ENCODE results near the gene GTF2A2.

The GTF2A2 gene

DNA sequence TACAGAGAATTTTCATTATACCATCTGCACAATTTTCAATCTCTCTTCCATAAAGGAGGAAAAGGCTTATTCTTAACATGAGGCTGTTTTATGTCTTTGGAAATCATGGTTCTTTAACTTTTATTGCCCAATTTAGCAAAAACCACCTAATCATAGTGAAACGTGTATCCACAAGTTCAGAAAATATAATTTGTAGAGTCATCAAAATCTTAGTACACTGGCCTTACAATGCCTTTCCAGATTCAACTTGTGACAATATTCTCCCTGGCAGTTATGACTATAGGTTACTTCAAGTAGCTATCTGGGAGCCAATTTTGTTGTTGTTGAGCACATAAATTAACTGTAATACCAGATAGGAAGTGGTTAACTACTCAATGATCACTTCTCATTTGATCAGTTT, 20.9 kb upstream of the GTF2A2 start:
- TF ChIP-seq, protein P1, sequence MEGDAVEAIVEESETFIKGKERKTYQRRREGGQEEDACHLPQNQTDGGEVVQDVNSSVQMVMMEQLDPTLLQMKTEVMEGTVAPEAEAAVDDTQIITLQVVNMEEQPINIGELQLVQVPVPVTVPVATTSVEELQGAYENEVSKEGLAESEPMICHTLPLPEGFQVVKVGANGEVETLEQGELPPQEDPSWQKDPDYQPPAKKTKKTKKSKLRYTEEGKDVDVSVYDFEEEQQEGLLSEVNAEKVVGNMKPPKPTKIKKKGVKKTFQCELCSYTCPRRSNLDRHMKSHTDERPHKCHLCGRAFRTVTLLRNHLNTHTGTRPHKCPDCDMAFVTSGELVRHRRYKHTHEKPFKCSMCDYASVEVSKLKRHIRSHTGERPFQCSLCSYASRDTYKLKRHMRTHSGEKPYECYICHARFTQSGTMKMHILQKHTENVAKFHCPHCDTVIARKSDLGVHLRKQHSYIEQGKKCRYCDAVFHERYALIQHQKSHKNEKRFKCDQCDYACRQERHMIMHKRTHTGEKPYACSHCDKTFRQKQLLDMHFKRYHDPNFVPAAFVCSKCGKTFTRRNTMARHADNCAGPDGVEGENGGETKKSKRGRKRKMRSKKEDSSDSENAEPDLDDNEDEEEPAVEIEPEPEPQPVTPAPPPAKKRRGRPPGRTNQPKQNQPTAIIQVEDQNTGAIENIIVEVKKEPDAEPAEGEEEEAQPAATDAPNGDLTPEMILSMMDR (IDR thresholded peaks at IDR 0.05; ENCODE audit: control extremely low read depth, extremely low read depth, low read depth, missing control alignments): no peak
- CTCF ChIA-PET: interaction anchor here (1.2 kb wide), 1 partner anchor 146 kb away, joined by 3 read pairs; no protein-coding TSS in a partner anchor
- DNase-seq (ENCODE audit: extremely low spot score): no peak
- POLR2A ChIA-PET: no interaction called here

DNA sequence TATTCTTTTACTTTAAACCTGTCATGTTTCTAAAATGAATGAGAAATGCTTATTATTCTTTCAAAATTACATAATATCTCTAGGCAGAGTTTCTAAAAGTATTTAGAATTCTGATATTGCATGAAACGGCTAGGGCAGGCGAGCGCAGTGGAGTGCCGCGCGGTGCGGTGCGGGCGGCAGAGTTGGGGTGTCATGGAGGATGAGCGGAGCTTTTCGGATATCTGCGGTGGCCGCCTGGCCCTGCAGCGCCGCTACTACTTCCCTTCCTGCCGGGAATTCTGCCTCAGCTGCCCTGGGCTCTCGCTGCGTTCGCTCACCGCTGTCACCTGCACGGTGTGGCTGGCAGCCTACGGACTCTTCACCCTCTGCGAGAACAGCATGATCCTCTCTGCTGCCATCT, 19.2 kb upstream of the GTF2A2 start:
- CTCF ChIA-PET: no interaction called here
- TF ChIP-seq, protein P1 (IDR thresholded peaks at IDR 0.05; ENCODE audit: control extremely low read depth, extremely low read depth, low read depth, missing control alignments): no peak
- DNase-seq (ENCODE audit: extremely low spot score): no peak
- POLR2A ChIA-PET: interaction anchor here (1.1 kb wide), 1 partner anchor 12 kb away, joined by 3 read pairs; the partner anchor contains the start of gene BNIP2

DNA sequence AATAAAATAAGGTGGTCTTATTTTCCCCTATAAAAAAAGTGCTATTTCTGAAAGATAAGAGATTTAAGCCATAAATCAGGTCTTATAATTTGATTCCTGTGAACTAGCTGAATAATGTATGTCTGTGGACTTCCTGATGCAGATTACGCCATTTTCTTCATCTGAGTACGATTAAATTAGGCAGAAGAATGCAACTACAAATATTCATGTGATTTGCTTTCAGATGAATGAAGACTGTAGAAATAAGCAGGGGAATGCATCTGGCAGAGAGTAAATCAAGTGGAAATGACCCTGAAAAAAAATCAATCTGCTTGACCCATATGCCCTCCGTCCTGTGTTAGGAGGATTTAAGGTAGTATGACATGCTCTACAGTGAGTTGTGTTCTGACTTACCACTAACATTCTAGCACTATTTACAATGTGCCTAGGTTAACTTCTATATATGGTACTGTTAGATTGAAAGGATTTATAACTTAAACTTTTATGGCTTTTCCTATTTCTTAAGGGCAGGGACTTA, 17.1 kb upstream of the GTF2A2 start:
- TF ChIP-seq, protein P1 (IDR thresholded peaks at IDR 0.05; ENCODE audit: control extremely low read depth, extremely low read depth, low read depth, missing control alignments): no peak
- POLR2A ChIA-PET: no interaction called here

DNA sequence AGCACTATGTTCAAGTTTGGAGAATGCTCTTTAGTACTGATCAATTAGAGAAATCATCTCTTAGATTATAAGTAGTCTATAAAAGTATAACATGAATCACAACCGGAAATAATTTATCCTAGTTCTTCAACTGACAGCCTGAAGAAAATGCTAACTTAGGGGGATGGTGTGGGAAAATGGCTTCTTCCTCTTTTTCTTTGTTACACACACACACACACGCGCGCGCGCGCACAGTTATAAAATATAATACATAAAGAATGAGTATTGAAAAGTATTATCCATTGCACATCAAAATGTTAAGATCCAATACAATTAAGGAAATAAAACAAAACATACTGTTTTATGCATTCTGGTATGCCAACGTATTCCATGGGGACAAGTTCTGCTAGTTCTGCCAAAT, 11.2 kb upstream of the GTF2A2 start:
- TF ChIP-seq, protein P1 (IDR thresholded peaks at IDR 0.05; ENCODE audit: control extremely low read depth, extremely low read depth, low read depth, missing control alignments): no peak
- no peak for DNase-seq (ENCODE audit: extremely low spot score)
- CTCF ChIA-PET: interaction anchor here (1.2 to 1.5 kb wide), 2 partner anchors 13 to 17 kb away, joined by 4 read pairs; no protein-coding TSS in a partner anchor
- POLR2A ChIA-PET: no interaction called here

More for the DNA sequence above, 17.1 kb upstream of the GTF2A2 start:
- CTCF ChIA-PET: interaction anchor here (1.4 kb wide), 1 partner anchor 22 kb away, joined by 3 read pairs; no protein-coding TSS in a partner anchor
- DNase-seq (ENCODE audit: extremely low spot score): no peak

DNA sequence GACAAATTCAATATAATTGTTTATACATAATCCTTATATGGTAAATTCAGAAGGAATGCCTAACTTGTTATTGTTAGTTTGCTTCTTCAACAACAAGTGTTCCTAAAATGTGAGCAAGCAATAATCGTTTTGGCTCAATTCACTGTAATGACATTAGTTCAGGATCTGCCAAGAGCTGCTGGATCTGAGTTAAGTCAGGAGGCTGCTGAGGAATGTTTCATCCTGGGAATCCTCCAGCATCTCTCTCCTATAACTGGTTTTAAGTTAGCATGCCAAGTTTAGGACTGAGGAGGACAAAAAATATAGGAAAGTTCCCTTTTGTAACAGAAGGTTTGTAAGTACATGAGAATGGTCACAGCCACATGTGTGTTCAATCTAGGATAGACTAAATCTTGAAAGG, 4.9 kb upstream of the GTF2A2 start:
- DNase-seq (ENCODE audit: extremely low spot score): no peak
- TF ChIP-seq, protein P1 (IDR thresholded peaks at IDR 0.05; ENCODE audit: control extremely low read depth, extremely low read depth, low read depth, missing control alignments): no peak
- CTCF ChIA-PET: interaction anchor here (1.2 to 1.4 kb wide), 2 partner anchors 18 to 19 kb away, joined by 3 to 4 read pairs; no protein-coding TSS in a partner anchor
- POLR2A ChIA-PET: no interaction called here

DNA sequence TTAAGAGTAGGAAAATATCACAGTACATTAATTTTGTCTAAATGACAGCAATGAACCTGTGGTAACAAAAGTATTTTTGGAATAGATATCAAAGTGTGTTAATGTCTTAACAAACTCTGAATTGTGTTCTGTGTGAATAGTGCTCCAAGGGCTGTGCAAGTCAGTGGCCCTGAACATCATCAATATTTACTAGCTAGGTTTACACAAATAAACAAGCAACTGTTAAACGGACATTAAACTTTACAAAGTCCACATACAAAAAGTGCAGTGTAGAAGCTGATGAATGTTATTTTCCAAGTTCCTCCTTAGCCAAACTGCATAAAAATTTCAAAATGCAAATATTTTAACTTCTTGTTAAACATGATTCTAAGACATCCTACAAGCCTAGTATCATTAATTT, 2.1 kb upstream of the GTF2A2 start:
- DNase-seq (ENCODE audit: extremely low spot score): no peak
- TF ChIP-seq, protein P1 (IDR thresholded peaks at IDR 0.05; ENCODE audit: control extremely low read depth, extremely low read depth, low read depth, missing control alignments): no peak
- POLR2A ChIA-PET: no interaction called here
- CTCF ChIA-PET: no interaction called here
